Liver (tissue), 9 donors: ENCODE results near the gene EAPP. TPM values are rescaled to one million over a fixed set of nuclear protein-coding genes. Genes with fewer than 3 reads are reported as not detected.
"Not testable (repeated sequence)": the region's sequence is repeated elsewhere in the genome, so short reads cannot be mapped to it uniquely, and the experiment has no call there.

Source experiments
- DNase-seq: peaks from one replicate; pipeline ENCODE4 v3.0.0-alpha.2; 2017; ENCODE audit warnings: low spot score
- H3K27ac ChIP-seq, 2 donors: one replicate each; pipeline ENCODE4 v1.7.0; 2013; ENCODE audit warnings: inconsistent platforms in 2 of 2, low read length in 2 of 2, control low read depth in 1 of 2, low read depth in 1 of 2, mild to moderate bottlenecking in 1 of 2
- H3K27me3 ChIP-seq, 4 donors: one replicate each; pipeline versions ENCODE4 v1.6.1 to v1.7.0; 2013; ENCODE audit warnings: low read length in 3 of 4, inconsistent platforms in 1 of 4, mild to moderate bottlenecking in 1 of 4, moderate library complexity in 1 of 4; ENCODE audit not compliant: control insufficient read depth in 4 of 4, insufficient read depth in 4 of 4
- H3K36me3 ChIP-seq, 4 donors: one replicate each; pipeline versions ENCODE4 v1.6.1 to v1.7.0; 2013; ENCODE audit warnings: low read length in 3 of 4, mild to moderate bottlenecking in 3 of 4, low read depth in 1 of 4, moderate library complexity in 1 of 4; ENCODE audit not compliant: control insufficient read depth in 4 of 4, insufficient read depth in 3 of 4
- H3K4me1 ChIP-seq, 4 donors: one replicate each; pipeline versions ENCODE4 v1.6.1 to v1.7.0; 2013; ENCODE audit warnings: low read length in 3 of 4, mild to moderate bottlenecking in 3 of 4, moderate library complexity in 1 of 4; ENCODE audit not compliant: control insufficient read depth in 4 of 4, insufficient read depth in 4 of 4
- H3K4me3 ChIP-seq, 3 donors: one replicate each; pipeline versions ENCODE4 v1.6.1 to v1.7.0; 2013; ENCODE audit warnings: low read length in 3 of 3, control low read depth in 1 of 3, low read depth in 1 of 3, mild to moderate bottlenecking in 1 of 3
- H3K9ac ChIP-seq, 2 donors: one replicate each; pipeline ENCODE4 v1.7.0; 2013; ENCODE audit warnings: low read length in 2 of 2, mild to moderate bottlenecking in 2 of 2, moderate library complexity in 2 of 2, control low read depth in 1 of 2, low read depth in 1 of 2
- H3K9me3 ChIP-seq, 4 donors: one replicate each; pipeline versions ENCODE4 v1.6.1 to v1.7.0; 2013; ENCODE audit warnings: low read length in 3 of 4; ENCODE audit not compliant: control insufficient read depth in 4 of 4
- ATF3 ChIP-seq: IDR thresholded peaks from 2 replicates; pipeline ENCODE4 v1.6.1; 2016; ENCODE audit warnings: antibody characterized with exemption
- FOXA1 ChIP-seq: IDR thresholded peaks from 2 replicates; pipeline ENCODE4 v1.6.1; 2016; ENCODE audit warnings: antibody characterized with exemption
- FOXA2 ChIP-seq: IDR thresholded peaks from 2 replicates; pipeline ENCODE4 v1.6.1; 2016; ENCODE audit warnings: antibody characterized with exemption
- GABPA ChIP-seq, 2 donors: IDR thresholded peaks in 1 of 2; conservative IDR thresholded peaks in 1 of 2; 2 replicates each; pipeline ENCODE4 v1.6.1; 2016; ENCODE audit warnings: antibody characterized with exemption in 2 of 2, mild to moderate bottlenecking in 1 of 2, moderate library complexity in 1 of 2
- HNF4A ChIP-seq, 2 donors: conservative IDR thresholded peaks; 2 replicates each; pipeline ENCODE4 v1.6.1; 2016; ENCODE audit warnings: antibody characterized with exemption in 2 of 2, mild to moderate bottlenecking in 2 of 2
- HNF4G ChIP-seq: IDR thresholded peaks from 2 replicates; pipeline ENCODE4 v1.6.1; 2016; ENCODE audit warnings: antibody characterized with exemption
- MAX ChIP-seq: IDR thresholded peaks from 2 replicates; pipeline ENCODE4 v1.6.1; 2016; ENCODE audit warnings: antibody characterized with exemption
- NR2F2 ChIP-seq: IDR thresholded peaks from 2 replicates; pipeline ENCODE4 v1.6.1; 2016; ENCODE audit warnings: antibody characterized with exemption
- RAD21 ChIP-seq, 2 donors: IDR thresholded peaks; 2 replicates each; pipeline ENCODE4 v1.6.1; 2016; ENCODE audit warnings: antibody characterized with exemption in 2 of 2, mild to moderate bottlenecking in 2 of 2
- REST ChIP-seq: IDR thresholded peaks from 2 replicates; pipeline ENCODE4 v1.6.1; 2016; ENCODE audit warnings: antibody characterized with exemption, mild to moderate bottlenecking
- TAF1 ChIP-seq: conservative IDR thresholded peaks from 2 replicates; pipeline ENCODE4 v1.6.1; 2016; ENCODE audit warnings: antibody characterized with exemption, mild to moderate bottlenecking
- WGBS: extraction: QIAGEN DNeasy Blood & Tissue Kit; methylation state at CpG from one replicate; pipeline ENCODE4 v1.1.7; 2013; 5-methylcytosine and 5-hydroxymethylcytosine counted together
- polyA plus RNA-seq, 2 donors: library from polyadenylated mRNA; stranded (reverse) in 1 of 2; unstranded in 1 of 2; fragments of 200-250 nt in 1 of 2; fragments of >200 nt in 1 of 2; fragmentation: Nextera tagmentation in 1 of 2; extraction: Ambion mirVana in 1 of 2; gene quantifications; one replicate each; pipeline versions ENCODE4 v1.2.1 to v1.2.3, GENCODE V29; 2013 to 2015
- total RNA-seq, 2 donors: library from RNA; depleted of rRNA; stranded (reverse); fragments of >200 nt; gene quantifications; one replicate each; pipeline ENCODE4 v1.2.3, GENCODE V29; 2014
- donor health status: healthy.
- donor health status: healthy.
- donor health status: healthy.
- donor health status: healthy.
- donor health status: healthy.

Gene EAPP
- total and polyA plus RNA-seq, 4 donors = 18.5 to 33.4 (median 25.7) TPM

- no peak overlapping the region for H3K4me3 ChIP-seq
- H3K27ac ChIP-seq = no peak overlapping the region
- no peaks in the 10 kb centered on the region for H3K27me3 ChIP-seq
- no peaks in the 10 kb centered on the region for H3K9me3 ChIP-seq
- H3K36me3 ChIP-seq = no peaks in the 10 kb centered on the region
- no peak overlapping the region for H3K9ac ChIP-seq
- peaks cover 0 to 2% (median 1%) of the 10 kb centered on the region in 4 donors for H3K4me1 ChIP-seq
- 89% methylated on average over 14 of the region's 14 CpGs for WGBS
- DNase-seq = no peak
- TF ChIP-seq NR2F2 (no peak), HNF4A (conservative IDR thresholded peaks at IDR 0.05) (no peak), RAD21 (IDR thresholded peaks at IDR 0.05) (no peak), HNF4G (no peak), FOXA2 (no peak), MAX (no peak), GABPA (IDR thresholded peaks at IDR 0.05 in 1 of 2, conservative IDR thresholded peaks at IDR 0.05 in 1 of 2) (no peak), TAF1 (no peak), ATF3 (no peak), FOXA1 (no peak), REST (no peak)
Observed at GRCh38 chr14:34548472-34548981, 9.0 kb upstream of the EAPP start.

GRCh38 chr14:34547136-34547520 lies 7.6 kb upstream of the EAPP start:
- not testable (repeated sequence) for H3K4me1 ChIP-seq, H3K27ac ChIP-seq, DNase-seq, H3K4me3 ChIP-seq, H3K36me3 ChIP-seq, H3K9ac ChIP-seq, H3K9me3 ChIP-seq, H3K27me3 ChIP-seq
- no CpG with 5 or more reads among the region's 16 CpGs for WGBS

- no CpG with 5 or more reads among the region's 68 CpGs for WGBS
Observed at GRCh38 chr14:34546272-34547135, 7.0 kb upstream of the EAPP start.

GRCh38 chr14:34540181-34541059 lies 919 bp upstream of the EAPP start:
- Histone ChIP-seq H3K27ac (peak overlapping the region; percentile 95 to 100), H3K4me3 (peak overlapping the region; percentile 7 to 88 (median 58)), H3K9ac (peak overlapping the region in 1 of 2 donors; percentile 45), H3K4me1 (peaks cover 4 to 18% (median 12%) of the 10 kb centered on the region in 4 donors)
- not testable (repeated sequence) for H3K27me3 ChIP-seq, H3K9me3 ChIP-seq, H3K36me3 ChIP-seq, DNase-seq
- 93% methylated on average over 13 of the region's 19 CpGs for WGBS

More at GRCh38 chr14:34546272-34547135, 7.0 kb upstream of the EAPP start:
- not testable (repeated sequence) for H3K27me3 ChIP-seq, H3K4me1 ChIP-seq, H3K9me3 ChIP-seq, H3K27ac ChIP-seq, H3K36me3 ChIP-seq, DNase-seq, H3K9ac ChIP-seq, H3K4me3 ChIP-seq
